Mesenchymal stem cell (in vitro differentiated cells and primary cell): ENCODE results near the gene RAB12.

Experiments
- DNase-seq: peaks from one replicate; pipeline ENCODE4 v3.0.0-alpha.2; 2013
- H2AFZ ChIP-seq: one replicate; pipeline ENCODE4 v1.6.1; 2013; ENCODE audit warnings: low read depth, mild to moderate bottlenecking, control low read depth, inconsistent platforms, low read length, moderate library complexity
- H2AK5ac ChIP-seq: 2 replicates; pipeline ENCODE4 v1.6.1; 2013; ENCODE audit warnings: low read length, moderate library complexity, mild to moderate bottlenecking, inconsistent platforms; ENCODE audit not compliant: severe bottlenecking
- H2BK120ac ChIP-seq: one replicate; pipeline ENCODE4 v1.6.1; 2013; ENCODE audit warnings: low read depth, mild to moderate bottlenecking, inconsistent platforms, low read length, moderate library complexity
- H2BK12ac ChIP-seq, 2 experiments: one replicate each; pipeline ENCODE4 v1.6.1; 2013; ENCODE audit warnings: inconsistent platforms in 2 of 2, low read length in 2 of 2, mild to moderate bottlenecking in 2 of 2, moderate library complexity in 2 of 2, control low read depth in 1 of 2
- H2BK15ac ChIP-seq: one replicate; pipeline ENCODE4 v1.6.1; 2013; ENCODE audit warnings: mild to moderate bottlenecking, low read depth, inconsistent platforms; ENCODE audit not compliant: poor library complexity, severe bottlenecking
- H2BK5ac ChIP-seq: 2 replicates; pipeline ENCODE4 v1.6.1; 2013; ENCODE audit warnings: low read depth, mild to moderate bottlenecking, low read length, control low read depth, inconsistent platforms; ENCODE audit not compliant: poor library complexity, severe bottlenecking
- H3K14ac ChIP-seq, 2 experiments: one replicate each; pipeline ENCODE4 v1.6.1; 2013; ENCODE audit warnings: inconsistent platforms in 2 of 2, low read length in 2 of 2, control low read depth in 1 of 2, mild to moderate bottlenecking in 1 of 2, moderate library complexity in 1 of 2
- H3K18ac ChIP-seq, 2 experiments: one replicate each; pipeline ENCODE4 v1.6.1; 2013; ENCODE audit warnings: inconsistent platforms in 2 of 2, low read length in 2 of 2, control low read depth in 1 of 2, low read depth in 1 of 2, mild to moderate bottlenecking in 1 of 2
- H3K23ac ChIP-seq, 2 experiments: one replicate each; pipeline ENCODE4 v1.6.1; 2013; ENCODE audit warnings: inconsistent platforms in 2 of 2, low read length in 2 of 2, mild to moderate bottlenecking in 2 of 2, moderate library complexity in 2 of 2, control low read depth in 1 of 2
- H3K27ac ChIP-seq: 2 replicates; pipeline ENCODE4 v1.5.1; 2013; ENCODE audit warnings: mild to moderate bottlenecking, moderate library complexity, low read length, control low read depth, inconsistent platforms; ENCODE audit not compliant: poor library complexity, severe bottlenecking
- H3K27me3 ChIP-seq, 2 experiments: 2 replicates each; pipeline versions ENCODE4 v1.6.1 to v1.7.0; 2013; ENCODE audit warnings: low read length in 2 of 2, mild to moderate bottlenecking in 2 of 2, moderate library complexity in 2 of 2, control low read depth in 1 of 2, inconsistent platforms in 1 of 2; ENCODE audit not compliant: control insufficient read depth in 1 of 2, insufficient read depth in 1 of 2
- H3K36me3 ChIP-seq, 2 experiments: 2 replicates each; pipeline versions ENCODE4 v1.6.1 to v1.7.0; 2013; ENCODE audit warnings: low read length in 2 of 2, control low read depth in 1 of 2, inconsistent platforms in 1 of 2, low read depth in 1 of 2, mild to moderate bottlenecking in 1 of 2; ENCODE audit not compliant: insufficient read depth in 2 of 2, control insufficient read depth in 1 of 2
- H3K4ac ChIP-seq, 2 experiments: one replicate each; pipeline ENCODE4 v1.6.1; 2013; ENCODE audit warnings: inconsistent platforms in 2 of 2, low read length in 2 of 2, mild to moderate bottlenecking in 2 of 2, moderate library complexity in 2 of 2, control low read depth in 1 of 2, low read depth in 1 of 2
- H3K4me1 ChIP-seq: 2 replicates; pipeline ENCODE4 v1.6.1; 2013; ENCODE audit warnings: low read depth, low read length, control low read depth; ENCODE audit not compliant: control insufficient read depth, insufficient read depth
- H3K4me2 ChIP-seq: 2 replicates; pipeline ENCODE4 v1.6.1; 2013; ENCODE audit warnings: low read length, mild to moderate bottlenecking, inconsistent platforms; ENCODE audit not compliant: poor library complexity, severe bottlenecking
- H3K4me3 ChIP-seq, 2 experiments: 2 replicates each; pipeline versions ENCODE4 v1.5.1 to v1.7.0; 2013; ENCODE audit warnings: low read length in 2 of 2, mild to moderate bottlenecking in 2 of 2, control low read depth in 1 of 2, low read depth in 1 of 2; ENCODE audit not compliant: insufficient read depth in 1 of 2
- H3K79me1 ChIP-seq: replicated peaks from 2 replicates; pipeline ENCODE4 v1.6.1; 2013; ENCODE audit warnings: mild to moderate bottlenecking, control low read depth, low read length, inconsistent platforms; ENCODE audit not compliant: poor library complexity, severe bottlenecking
- H3K9ac ChIP-seq: 2 replicates; pipeline ENCODE4 v1.7.0; 2013; ENCODE audit warnings: mild to moderate bottlenecking, low read length, moderate library complexity
- H3K9me3 ChIP-seq: 2 replicates; pipeline ENCODE4 v1.7.0; 2013; ENCODE audit warnings: mild to moderate bottlenecking, low read length; ENCODE audit not compliant: control insufficient read depth
- H4K8ac ChIP-seq: one replicate; pipeline ENCODE4 v1.6.1; 2013; ENCODE audit warnings: inconsistent platforms, mild to moderate bottlenecking, low read length, moderate library complexity
- H4K91ac ChIP-seq: one replicate; pipeline ENCODE4 v1.6.1; 2013; ENCODE audit warnings: mild to moderate bottlenecking, low read length, inconsistent platforms
- WGBS: methylation state at CpG from one replicate; pipeline ENCODE4 v1.1.7; 2013; ENCODE audit warnings: mixed read lengths; 5-methylcytosine and 5-hydroxymethylcytosine counted together

Gene RAB12

DNA sequence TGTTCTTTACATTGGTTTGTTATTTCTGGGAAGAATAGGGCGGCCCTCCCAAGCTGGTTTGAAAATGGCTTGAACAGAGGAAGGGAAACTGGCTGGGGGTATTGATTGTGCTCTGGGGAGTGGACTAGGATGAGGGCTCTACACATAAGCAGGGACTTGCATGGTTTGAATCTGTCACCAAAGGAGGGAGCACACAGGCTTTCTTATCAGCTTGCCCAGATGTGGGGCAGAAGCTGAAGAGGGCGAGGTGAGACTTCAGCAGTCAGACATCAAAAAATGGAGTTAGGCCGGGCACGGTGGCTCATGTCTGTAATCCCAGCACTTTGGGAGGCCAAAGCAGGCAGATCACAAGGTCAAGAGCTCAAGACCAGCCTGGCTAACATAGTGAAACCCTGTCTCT is 7.2 kb upstream of the RAB12 start:
- no peak overlapping the region for H3K9ac ChIP-seq
- no peak overlapping the region for H3K4ac ChIP-seq
- no peak overlapping the region for H2BK5ac ChIP-seq
- peak overlapping the region; percentile 56 for H2AK5ac ChIP-seq
- no peak overlapping the region for H4K91ac ChIP-seq
- H2BK15ac ChIP-seq: no peak overlapping the region
- 88% methylated on average over 4 of the region's 4 CpGs for WGBS
- no peaks in the 10 kb centered on the region for H3K36me3 ChIP-seq
- no peak for DNase-seq
- no peaks in the 10 kb centered on the region for H3K79me1 ChIP-seq
- peaks cover 28 to 52% of the 10 kb centered on the region in 2 experiments for H3K27me3 ChIP-seq
- no peak overlapping the region for H3K23ac ChIP-seq
- no peak overlapping the region for H3K27ac ChIP-seq
- H3K18ac ChIP-seq: peak overlapping the region in 1 of 2 experiments; percentile 12
- H4K8ac ChIP-seq: no peak overlapping the region
- no peak overlapping the region for H2AFZ ChIP-seq
- no peak overlapping the region for H3K14ac ChIP-seq
- H2BK12ac ChIP-seq: no peak overlapping the region
- no peak overlapping the region for H3K4me3 ChIP-seq
- H3K9me3 ChIP-seq: no peaks in the 10 kb centered on the region
- H3K4me1 ChIP-seq: peaks cover 8% of the 10 kb centered on the region
- H2BK120ac ChIP-seq: no peak overlapping the region
- no peak overlapping the region for H3K4me2 ChIP-seq

DNA sequence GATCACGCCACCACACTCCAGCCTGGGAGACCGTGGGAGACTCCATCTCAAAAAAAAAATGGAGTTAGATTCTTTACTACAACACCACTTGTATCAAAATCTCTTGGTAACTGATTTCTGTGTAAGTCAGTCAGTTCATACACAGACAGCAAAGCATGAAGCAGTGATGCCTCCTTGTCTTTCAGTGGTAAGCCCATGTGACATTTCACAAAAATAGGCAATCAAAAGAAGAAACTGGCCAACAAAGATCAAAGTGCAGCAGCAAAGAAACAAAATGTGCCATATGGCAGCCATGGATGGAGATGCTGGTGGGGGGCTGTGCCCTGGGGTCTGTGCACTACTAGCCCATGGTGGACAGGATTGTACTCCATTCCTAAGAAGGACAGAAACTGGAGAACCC is 6.7 kb upstream of the RAB12 start:
- H3K9me3 ChIP-seq: no peaks in the 10 kb centered on the region
- H3K79me1 ChIP-seq: no peaks in the 10 kb centered on the region
- no peak overlapping the region for H3K9ac ChIP-seq
- no peak overlapping the region for H2BK12ac ChIP-seq
- H4K91ac ChIP-seq: no peak overlapping the region
- H2BK120ac ChIP-seq: no peak overlapping the region
- H3K18ac ChIP-seq: no peak overlapping the region
- H2AFZ ChIP-seq: peak overlapping the region; percentile 42
- WGBS: no CpG with 5 or more reads among the region's 2 CpGs
- H3K4me1 ChIP-seq: peaks cover 8% of the 10 kb centered on the region
- no peak overlapping the region for H3K4ac ChIP-seq
- H2AK5ac ChIP-seq: no peak overlapping the region
- no peaks in the 10 kb centered on the region for H3K36me3 ChIP-seq
- H3K4me2 ChIP-seq: no peak overlapping the region
- H3K27me3 ChIP-seq: peaks cover 27 to 54% of the 10 kb centered on the region in 2 experiments
- H2BK5ac ChIP-seq: no peak overlapping the region
- H2BK15ac ChIP-seq: no peak overlapping the region
- no peak for DNase-seq
- H4K8ac ChIP-seq: no peak overlapping the region
- no peak overlapping the region for H3K23ac ChIP-seq
- H3K14ac ChIP-seq: no peak overlapping the region
- no peak overlapping the region for H3K4me3 ChIP-seq
- no peak overlapping the region for H3K27ac ChIP-seq

DNA sequence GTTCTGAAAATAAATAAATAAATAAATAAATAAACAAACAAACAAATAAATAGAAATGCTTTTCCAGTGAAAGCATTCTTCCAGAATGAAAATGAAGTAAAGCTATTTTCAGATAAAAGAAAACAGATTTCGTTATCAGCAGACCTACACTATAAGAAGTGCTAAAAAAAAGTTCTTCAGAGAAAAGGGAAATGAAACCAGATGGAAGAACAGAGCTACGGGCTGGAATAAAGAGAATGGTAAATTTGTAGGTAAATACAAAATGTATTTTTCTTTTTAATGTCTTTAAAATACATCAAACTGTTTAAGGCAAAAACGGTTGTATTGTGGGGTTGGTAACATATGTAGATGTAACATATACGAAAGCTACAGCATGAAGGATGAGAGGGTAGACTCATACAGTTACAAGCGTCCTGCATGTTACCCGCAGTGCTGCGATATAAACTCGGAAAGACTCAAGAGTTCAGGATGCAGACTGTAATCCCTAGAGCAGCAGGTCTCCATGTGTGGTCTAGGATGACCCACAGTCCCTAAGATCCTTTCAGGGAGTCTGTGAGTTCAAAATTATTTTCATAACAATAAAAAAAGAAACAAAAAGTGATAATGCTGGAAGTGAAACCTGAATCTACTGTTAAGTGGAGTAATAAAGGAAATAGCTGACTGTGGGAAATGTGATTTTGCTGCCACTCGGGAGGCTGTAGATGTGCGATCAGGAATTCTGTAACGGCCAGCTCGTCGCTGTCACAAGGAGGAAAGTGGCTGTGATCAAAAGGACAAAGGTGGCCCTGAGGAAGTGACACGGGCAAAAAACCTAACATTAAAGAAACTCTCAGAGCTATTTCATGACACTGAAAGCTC is 5.3 kb upstream of the RAB12 start:
- no peak overlapping the region for H3K4me2 ChIP-seq
- H3K36me3 ChIP-seq: no peaks in the 10 kb centered on the region
- no peak overlapping the region for H2BK12ac ChIP-seq
- H3K27ac ChIP-seq: no peak overlapping the region
- H3K79me1 ChIP-seq: no peaks in the 10 kb centered on the region
- H2BK120ac ChIP-seq: no peak overlapping the region
- no peak for DNase-seq
- H3K14ac ChIP-seq: no peak overlapping the region
- no peak overlapping the region for H2BK15ac ChIP-seq
- H3K27me3 ChIP-seq: peaks cover 21 to 50% of the 10 kb centered on the region in 2 experiments
- H3K9ac ChIP-seq: peak overlapping the region; percentile 58
- no peak overlapping the region for H3K18ac ChIP-seq
- no peak overlapping the region for H2BK5ac ChIP-seq
- peaks cover 11% of the 10 kb centered on the region for H3K4me1 ChIP-seq
- H3K4ac ChIP-seq: no peak overlapping the region
- no peak overlapping the region for H4K91ac ChIP-seq
- H3K4me3 ChIP-seq: peak overlapping the region in 1 of 2 experiments; percentile 69
- 87% methylated on average over 13 of the region's 14 CpGs for WGBS
- H2AK5ac ChIP-seq: no peak overlapping the region
- H3K9me3 ChIP-seq: no peaks in the 10 kb centered on the region
- H4K8ac ChIP-seq: no peak overlapping the region
- H2AFZ ChIP-seq: no peak overlapping the region
- H3K23ac ChIP-seq: no peak overlapping the region

- WGBS: 84% methylated on average over 8 of the region's 8 CpGs
- H4K91ac ChIP-seq: no peak overlapping the region
- H2BK120ac ChIP-seq: no peak overlapping the region
- H3K4me1 ChIP-seq: peaks cover 9% of the 10 kb centered on the region
- H4K8ac ChIP-seq: no peak overlapping the region
- H3K18ac ChIP-seq: no peak overlapping the region
- H3K9me3 ChIP-seq: no peaks in the 10 kb centered on the region
- no peak overlapping the region for H3K27ac ChIP-seq
- DNase-seq: no peak
- no peak overlapping the region for H2BK12ac ChIP-seq
- H3K4me2 ChIP-seq: no peak overlapping the region
- no peak overlapping the region for H3K9ac ChIP-seq
- H3K27me3 ChIP-seq: peaks cover 10 to 42% of the 10 kb centered on the region in 2 experiments
- no peak overlapping the region for H3K14ac ChIP-seq
- no peaks in the 10 kb centered on the region for H3K36me3 ChIP-seq
- H2BK15ac ChIP-seq: no peak overlapping the region
- no peak overlapping the region for H3K4me3 ChIP-seq
- no peak overlapping the region for H2BK5ac ChIP-seq
- no peak overlapping the region for H3K23ac ChIP-seq
- no peak overlapping the region for H2AK5ac ChIP-seq
- no peak overlapping the region for H3K4ac ChIP-seq
- no peak overlapping the region for H2AFZ ChIP-seq
- peaks cover 2% of the 10 kb centered on the region for H3K79me1 ChIP-seq
Measured at GRCh38 chr18:8605974-8606373, 3.3 kb upstream of the RAB12 start.
